ENCODE data around the gene SMIM17.
A peak's percentile ranks its signal among the peaks of the same experiment; 100 is the strongest.

The SMIM17 gene

GRCh38 chr19:56619121-56619520 is 23.8 kb upstream of the SMIM17 start:
- DNase-seq (ENCODE audit: low read depth): no peak
- no peak for TF ChIP-seq CTCF (conservative IDR thresholded peaks at IDR 0.05; ENCODE audit: low read depth, low read length)
- no peak overlapping the region for H3K4me3 ChIP-seq (ENCODE audit: low read length)

- no peak for TF ChIP-seq CTCF (conservative IDR thresholded peaks at IDR 0.05; ENCODE audit: low read depth, low read length)
- DNase-seq (ENCODE audit: low read depth): no peak
- no peak overlapping the region for H3K4me3 ChIP-seq (ENCODE audit: low read length)
Measured at GRCh38 chr19:56622374-56622773, 20.6 kb upstream of the SMIM17 start.

- TF ChIP-seq CTCF (conservative IDR thresholded peaks at IDR 0.05; ENCODE audit: low read depth, low read length): no peak
- no peak for DNase-seq (ENCODE audit: low read depth)
- no peak overlapping the region for H3K4me3 ChIP-seq (ENCODE audit: low read length)
Measured at GRCh38 chr19:56623006-56623405, 20.0 kb upstream of the SMIM17 start.

GRCh38 chr19:56625708-56626107 is 17.3 kb upstream of the SMIM17 start:
- TF ChIP-seq CTCF (conservative IDR thresholded peaks at IDR 0.05; ENCODE audit: low read depth, low read length): no peak
- no peak for DNase-seq (ENCODE audit: low read depth)
- H3K4me3 ChIP-seq (ENCODE audit: low read length): no peak overlapping the region

GRCh38 chr19:56633021-56633420 is 9.9 kb upstream of the SMIM17 start:
- H3K4me3 ChIP-seq (ENCODE audit: low read length): no peak overlapping the region
- DNase-seq (ENCODE audit: low read depth): no peak
- TF ChIP-seq CTCF (conservative IDR thresholded peaks at IDR 0.05; ENCODE audit: low read depth, low read length): no peak

- DNase-seq (ENCODE audit: low read depth): peak; percentile 45
- no peak for TF ChIP-seq CTCF (conservative IDR thresholded peaks at IDR 0.05; ENCODE audit: low read depth, low read length)
- H3K4me3 ChIP-seq (ENCODE audit: low read length): no peak overlapping the region
Measured at GRCh38 chr19:56637976-56638555, 4.9 kb upstream of the SMIM17 start.

GRCh38 chr19:56639217-56639616 is 3.7 kb upstream of the SMIM17 start:
- no peak for DNase-seq (ENCODE audit: low read depth)
- TF ChIP-seq CTCF (conservative IDR thresholded peaks at IDR 0.05; ENCODE audit: low read depth, low read length): no peak
- no peak overlapping the region for H3K4me3 ChIP-seq (ENCODE audit: low read length)

All from retinal pigment epithelial cell (primary cell).